HepG2 (cell line): ENCODE data around the gene TIPRL. TPM values are rescaled to one million over a fixed set of nuclear protein-coding genes. Genes with fewer than 3 reads are reported as not detected.

Source experiments
- ATAD3A ChIP-seq: sonication (generic); formaldehyde crosslinking; IDR thresholded peaks from 2 replicates; pipeline ENCODE4 v1.4.0; 2020; ENCODE audit warnings: missing genetic modification reagents
- CBX2 ChIP-seq, 2 experiments: fragments of 200-600 bp in 1 of 2; sonication (generic); formaldehyde crosslinking in 1 of 2; IDR thresholded peaks; 2 replicates each; pipeline versions ENCODE4 v1.7.0 to v1.8.1; 2018 to 2022; ENCODE audit warnings: low read depth in 2 of 2, low read length in 1 of 2, mild to moderate bottlenecking in 1 of 2, missing genetic modification reagents in 1 of 2
- ESRRA ChIP-seq: sonication (generic); formaldehyde crosslinking; IDR thresholded peaks from 2 replicates; pipeline ENCODE4 v1.5.1; 2020; ENCODE audit warnings: mild to moderate bottlenecking, low read depth, missing genetic modification reagents
- EZH2 ChIP-seq: conservative IDR thresholded peaks from 2 replicates; pipeline ENCODE4 v1.6.1; 2012; ENCODE audit warnings: mild to moderate bottlenecking, low read depth, low read length, moderate library complexity
- IKZF4 ChIP-seq: sonication (generic); formaldehyde crosslinking; IDR thresholded peaks from 2 replicates; pipeline ENCODE4 v1.5.1; 2020; ENCODE audit warnings: borderline replicate concordance, mild to moderate bottlenecking, low read depth, missing genetic modification reagents; ENCODE audit errors: not compliant biosample characterization
- NCOA5 ChIP-seq: sonication (generic); formaldehyde crosslinking; IDR thresholded peaks from 2 replicates; pipeline ENCODE4 v1.4.0; 2020; ENCODE audit warnings: missing genetic modification reagents
- SALL1 ChIP-seq: sonication (generic); formaldehyde crosslinking; IDR thresholded peaks from 2 replicates; pipeline ENCODE4 v1.8.0; 2022; ENCODE audit warnings: mild to moderate bottlenecking, missing genetic modification reagents
- ZFP36L2 ChIP-seq: sonication (generic); formaldehyde crosslinking; IDR thresholded peaks from 2 replicates; pipeline ENCODE4 v1.4.0; 2020; ENCODE audit warnings: missing genetic modification reagents
- ZNF205 ChIP-seq: IDR thresholded peaks from 2 replicates; pipeline ENCODE4 v1.6.1; 2018; ENCODE audit warnings: missing biosample characterization, missing genetic modification reagents
- ZNF251 ChIP-seq: sonication (generic); formaldehyde crosslinking; IDR thresholded peaks from 2 replicates; pipeline ENCODE4 v1.9.0; 2021; ENCODE audit warnings: mild to moderate bottlenecking, missing genetic modification reagents
- ZNF619 ChIP-seq: sonication (generic); formaldehyde crosslinking; IDR thresholded peaks from 2 replicates; pipeline ENCODE4 v1.4.0; 2020; ENCODE audit warnings: mild to moderate bottlenecking, missing genetic modification reagents
- ZNF850 ChIP-seq: sonication (generic); formaldehyde crosslinking; conservative IDR thresholded peaks from 2 replicates; pipeline ENCODE4 v1.9.0; 2021; ENCODE audit warnings: mild to moderate bottlenecking, missing genetic modification reagents
- polyA plus RNA-seq, 8 experiments: library from polyadenylated mRNA; depleted of rRNA in 3 of 8; stranded (reverse) in 7 of 8; unstranded in 1 of 8; fragments of >200 nt; fragmentation: Illumina TruSeq in 4 of 8; extraction: Trizol in 4 of 8; gene quantifications; 2 replicates each; pipeline versions ENCODE4 v1.2.1 to v1.2.3, GENCODE V29; 2011 to 2016; ENCODE audit warnings: low read depth in 4 of 8, missing spikeins in 1 of 8, mixed read lengths in 1 of 8; ENCODE audit not compliant: insufficient read depth in 1 of 8
- total RNA-seq, 5 experiments: library from RNA; depleted of rRNA; stranded (reverse); fragments of >200 nt; fragmentation: Illumina TruSeq; extraction: Trizol; gene quantifications; 2 replicates each; pipeline ENCODE4 v1.2.3, GENCODE V29; 2016; ENCODE audit warnings: low read depth in 1 of 5
- TF ChIP-seq, protein P1 (sequence below), 2 experiments: IDR thresholded peaks; 2 replicates each; pipeline ENCODE4 v1.6.1; 2011 to 2012; ENCODE audit warnings: low read length in 2 of 2, borderline replicate concordance in 1 of 2, low read depth in 1 of 2, mild to moderate bottlenecking in 1 of 2, moderate library complexity in 1 of 2
- TF ChIP-seq, protein P2 (sequence below): fragments of 450-650 bp; IDR thresholded peaks from 2 replicates; pipeline ENCODE4 v1.6.1; 2016
- TF ChIP-seq, protein P3 (sequence below): IDR thresholded peaks from 2 replicates; pipeline ENCODE4 v1.6.1; 2016
- TF ChIP-seq, protein P4 (sequence below): sonication (generic); formaldehyde crosslinking; IDR thresholded peaks from 2 replicates; pipeline ENCODE4 v1.8.0; 2022; ENCODE audit warnings: mild to moderate bottlenecking, missing genetic modification reagents; ENCODE audit not compliant: insufficient replicate concordance
- TF ChIP-seq, protein P5 (sequence below): sonication (generic); formaldehyde crosslinking; IDR thresholded peaks from 2 replicates; pipeline ENCODE4 v1.8.1; 2023; ENCODE audit warnings: mild to moderate bottlenecking, missing genetic modification reagents

The TIPRL gene
- total and polyA plus RNA-seq, 2 of the 13 experiments (the other 11 are each of a cell fraction or from before 2014, with no cell fraction given), result 10.1 to 22.8 TPM

DNA sequence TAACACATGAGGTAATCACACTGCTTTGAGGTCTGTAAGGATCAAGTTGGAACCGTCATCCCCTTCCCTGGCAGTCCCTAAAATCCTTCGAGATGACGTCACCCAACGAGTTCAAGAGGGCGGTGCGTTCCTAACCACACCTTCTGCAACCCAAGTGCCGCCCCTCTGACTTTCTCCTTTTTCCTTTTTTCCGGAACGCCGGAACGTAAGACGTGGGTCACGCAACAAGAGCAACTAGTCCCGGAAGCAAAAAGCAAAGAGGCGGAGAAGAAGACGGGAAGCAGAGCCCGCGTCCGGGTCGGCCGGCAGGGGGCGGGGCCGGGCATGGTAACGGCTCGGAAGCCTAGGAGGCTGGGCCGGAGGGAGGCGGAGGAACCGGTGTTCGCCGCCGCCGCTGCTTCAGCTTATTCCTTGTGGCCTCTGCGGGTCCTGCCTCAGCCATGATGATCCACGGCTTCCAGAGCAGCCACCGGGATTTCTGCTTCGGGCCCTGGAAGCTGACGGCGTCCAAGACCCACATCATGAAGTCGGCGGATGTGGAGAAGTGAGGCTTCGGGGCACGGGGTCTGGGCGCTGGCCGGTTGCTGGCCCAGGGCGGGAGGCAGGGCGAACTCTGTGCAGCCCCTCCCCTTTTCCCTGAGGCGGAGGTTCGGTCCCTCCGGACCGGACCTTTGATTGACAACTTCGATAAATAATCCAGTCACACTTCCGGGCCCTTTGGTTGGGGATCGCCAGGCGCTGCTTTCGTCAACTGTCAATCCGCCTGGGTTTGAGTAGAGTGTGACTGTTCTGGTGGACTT lies at the start of gene TIPRL (continued):
- TF ChIP-seq ESRRA (CRISPR knock-in tag) (no peak), ZNF619 (CRISPR knock-in tag) (no peak), NCOA5 (CRISPR knock-in tag) (no peak), CBX2 (IDR thresholded peaks at IDR 0.05; ENCODE audit: low read depth, low read length) (no peak), CBX2 (CRISPR knock-in tag; IDR thresholded peaks at IDR 0.05; ENCODE audit: low read depth) (no peak; the same call in 1 of the 2 replicates), ZNF205 (0 out of 2 replicates have a peak, but pooled peaks have one; percentile 28), IKZF4 (CRISPR knock-in tag) (no peak), ZFP36L2 (no peak), ZNF850 (peak; percentile 46; the same call in 1 of the 2 replicates), EZH2 (no peak), SALL1 (peak; percentile 79), ATAD3A (CRISPR knock-in tag) (no peak), ZNF251 (CRISPR knock-in tag) (no peak)
- TF ChIP-seq, protein P1, sequence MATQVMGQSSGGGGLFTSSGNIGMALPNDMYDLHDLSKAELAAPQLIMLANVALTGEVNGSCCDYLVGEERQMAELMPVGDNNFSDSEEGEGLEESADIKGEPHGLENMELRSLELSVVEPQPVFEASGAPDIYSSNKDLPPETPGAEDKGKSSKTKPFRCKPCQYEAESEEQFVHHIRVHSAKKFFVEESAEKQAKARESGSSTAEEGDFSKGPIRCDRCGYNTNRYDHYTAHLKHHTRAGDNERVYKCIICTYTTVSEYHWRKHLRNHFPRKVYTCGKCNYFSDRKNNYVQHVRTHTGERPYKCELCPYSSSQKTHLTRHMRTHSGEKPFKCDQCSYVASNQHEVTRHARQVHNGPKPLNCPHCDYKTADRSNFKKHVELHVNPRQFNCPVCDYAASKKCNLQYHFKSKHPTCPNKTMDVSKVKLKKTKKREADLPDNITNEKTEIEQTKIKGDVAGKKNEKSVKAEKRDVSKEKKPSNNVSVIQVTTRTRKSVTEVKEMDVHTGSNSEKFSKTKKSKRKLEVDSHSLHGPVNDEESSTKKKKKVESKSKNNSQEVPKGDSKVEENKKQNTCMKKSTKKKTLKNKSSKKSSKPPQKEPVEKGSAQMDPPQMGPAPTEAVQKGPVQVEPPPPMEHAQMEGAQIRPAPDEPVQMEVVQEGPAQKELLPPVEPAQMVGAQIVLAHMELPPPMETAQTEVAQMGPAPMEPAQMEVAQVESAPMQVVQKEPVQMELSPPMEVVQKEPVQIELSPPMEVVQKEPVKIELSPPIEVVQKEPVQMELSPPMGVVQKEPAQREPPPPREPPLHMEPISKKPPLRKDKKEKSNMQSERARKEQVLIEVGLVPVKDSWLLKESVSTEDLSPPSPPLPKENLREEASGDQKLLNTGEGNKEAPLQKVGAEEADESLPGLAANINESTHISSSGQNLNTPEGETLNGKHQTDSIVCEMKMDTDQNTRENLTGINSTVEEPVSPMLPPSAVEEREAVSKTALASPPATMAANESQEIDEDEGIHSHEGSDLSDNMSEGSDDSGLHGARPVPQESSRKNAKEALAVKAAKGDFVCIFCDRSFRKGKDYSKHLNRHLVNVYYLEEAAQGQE (IDR thresholded peaks at IDR 0.05; ENCODE audit: borderline replicate concordance in 1 of 2, low read depth in 1 of 2, low read length in 2 of 2), result no peak
- TF ChIP-seq, protein P2, sequence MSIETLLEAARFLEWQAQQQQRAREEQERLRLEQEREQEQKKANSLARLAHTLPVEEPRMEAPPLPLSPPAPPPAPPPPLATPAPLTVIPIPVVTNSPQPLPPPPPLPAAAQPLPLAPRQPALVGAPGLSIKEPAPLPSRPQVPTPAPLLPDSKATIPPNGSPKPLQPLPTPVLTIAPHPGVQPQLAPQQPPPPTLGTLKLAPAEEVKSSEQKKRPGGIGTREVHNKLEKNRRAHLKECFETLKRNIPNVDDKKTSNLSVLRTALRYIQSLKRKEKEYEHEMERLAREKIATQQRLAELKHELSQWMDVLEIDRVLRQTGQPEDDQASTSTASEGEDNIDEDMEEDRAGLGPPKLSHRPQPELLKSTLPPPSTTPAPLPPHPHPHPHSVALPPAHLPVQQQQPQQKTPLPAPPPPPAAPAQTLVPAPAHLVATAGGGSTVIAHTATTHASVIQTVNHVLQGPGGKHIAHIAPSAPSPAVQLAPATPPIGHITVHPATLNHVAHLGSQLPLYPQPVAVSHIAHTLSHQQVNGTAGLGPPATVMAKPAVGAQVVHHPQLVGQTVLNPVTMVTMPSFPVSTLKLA, result 0 out of 2 replicates have a peak, but pooled peaks have one; percentile 7
- TF ChIP-seq, protein P3, sequence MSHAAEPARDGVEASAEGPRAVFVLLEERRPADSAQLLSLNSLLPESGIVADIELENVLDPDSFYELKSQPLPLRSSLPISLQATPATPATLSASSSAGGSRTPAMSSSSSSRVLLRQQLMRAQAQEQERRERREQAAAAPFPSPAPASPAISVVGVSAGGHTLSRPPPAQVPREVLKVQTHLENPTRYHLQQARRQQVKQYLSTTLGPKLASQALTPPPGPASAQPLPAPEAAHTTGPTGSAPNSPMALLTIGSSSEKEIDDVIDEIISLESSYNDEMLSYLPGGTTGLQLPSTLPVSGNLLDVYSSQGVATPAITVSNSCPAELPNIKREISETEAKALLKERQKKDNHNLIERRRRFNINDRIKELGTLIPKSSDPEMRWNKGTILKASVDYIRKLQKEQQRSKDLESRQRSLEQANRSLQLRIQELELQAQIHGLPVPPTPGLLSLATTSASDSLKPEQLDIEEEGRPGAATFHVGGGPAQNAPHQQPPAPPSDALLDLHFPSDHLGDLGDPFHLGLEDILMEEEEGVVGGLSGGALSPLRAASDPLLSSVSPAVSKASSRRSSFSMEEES (CRISPR knock-in tag), result no peak; the same call in 1 of the 2 replicates
- TF ChIP-seq, protein P4, sequence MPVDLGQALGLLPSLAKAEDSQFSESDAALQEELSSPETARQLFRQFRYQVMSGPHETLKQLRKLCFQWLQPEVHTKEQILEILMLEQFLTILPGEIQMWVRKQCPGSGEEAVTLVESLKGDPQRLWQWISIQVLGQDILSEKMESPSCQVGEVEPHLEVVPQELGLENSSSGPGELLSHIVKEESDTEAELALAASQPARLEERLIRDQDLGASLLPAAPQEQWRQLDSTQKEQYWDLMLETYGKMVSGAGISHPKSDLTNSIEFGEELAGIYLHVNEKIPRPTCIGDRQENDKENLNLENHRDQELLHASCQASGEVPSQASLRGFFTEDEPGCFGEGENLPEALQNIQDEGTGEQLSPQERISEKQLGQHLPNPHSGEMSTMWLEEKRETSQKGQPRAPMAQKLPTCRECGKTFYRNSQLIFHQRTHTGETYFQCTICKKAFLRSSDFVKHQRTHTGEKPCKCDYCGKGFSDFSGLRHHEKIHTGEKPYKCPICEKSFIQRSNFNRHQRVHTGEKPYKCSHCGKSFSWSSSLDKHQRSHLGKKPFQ (CRISPR knock-in tag), result no peak
- TF ChIP-seq, protein P5, sequence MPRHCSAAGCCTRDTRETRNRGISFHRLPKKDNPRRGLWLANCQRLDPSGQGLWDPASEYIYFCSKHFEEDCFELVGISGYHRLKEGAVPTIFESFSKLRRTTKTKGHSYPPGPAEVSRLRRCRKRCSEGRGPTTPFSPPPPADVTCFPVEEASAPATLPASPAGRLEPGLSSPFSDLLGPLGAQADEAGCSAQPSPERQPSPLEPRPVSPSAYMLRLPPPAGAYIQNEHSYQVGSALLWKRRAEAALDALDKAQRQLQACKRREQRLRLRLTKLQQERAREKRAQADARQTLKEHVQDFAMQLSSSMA, result no peak
